Neural cell (in vitro differentiated cells): ENCODE measurements around the gene COL25A1. TPM values are rescaled to one million over a fixed set of nuclear protein-coding genes. Genes with fewer than 3 reads are reported as not detected.
A peak's percentile ranks its signal among the peaks of the same experiment; 100 is the strongest.

Experiments
- H2AFZ ChIP-seq: fragments of 200-600, 300-800 bp; sonication (generic), shearing (Covaris generic); 2 replicates; pipeline ENCODE4 v1.6.0; 2014; ENCODE audit warnings: low read depth, mild to moderate bottlenecking, antibody characterized with exemption, low read length, moderate library complexity
- H3F3A ChIP-seq: fragments of 200-600 bp; shearing (Covaris generic); 2 replicates; pipeline ENCODE4 v1.6.1; 2016; ENCODE audit warnings: mild to moderate bottlenecking, moderate library complexity, mixed read lengths, antibody characterized with exemption, low read length; ENCODE audit not compliant: insufficient read depth, poor library complexity, severe bottlenecking
- H3K27ac ChIP-seq: fragments of 200-600, 300-800 bp; sonication (generic), shearing (Covaris generic); 2 replicates; pipeline ENCODE4 v1.5.1; 2014; ENCODE audit warnings: mild to moderate bottlenecking, low read length, moderate library complexity
- H3K27me3 ChIP-seq: fragments of 300-800, 200-600 bp; sonication (generic), shearing (Covaris generic); 2 replicates; pipeline ENCODE4 v1.6.0; 2014; ENCODE audit warnings: mild to moderate bottlenecking, low read depth, low read length, moderate library complexity; ENCODE audit not compliant: insufficient read depth
- H3K36me3 ChIP-seq: fragments of 300-800, 200-600 bp; sonication (generic), shearing (Covaris generic); 2 replicates; pipeline ENCODE4 v1.5.1; 2014; ENCODE audit warnings: mild to moderate bottlenecking, antibody characterized with exemption, low read length, moderate library complexity; ENCODE audit not compliant: insufficient read depth
- H3K4me2 ChIP-seq: fragments of 300-800, 200-600 bp; sonication (generic), shearing (Covaris generic); 2 replicates; pipeline ENCODE4 v1.6.0; 2014; ENCODE audit warnings: mild to moderate bottlenecking, low read length
- H3K4me3 ChIP-seq: fragments of 300-800, 200-600 bp; sonication (generic), shearing (Covaris generic); 2 replicates; pipeline ENCODE4 v1.5.1; 2014; ENCODE audit warnings: mild to moderate bottlenecking, low read length, moderate library complexity
- H3K79me2 ChIP-seq: fragments of 200-600 bp; shearing (Covaris generic); replicated peaks from 2 replicates; pipeline ENCODE4 v1.6.0; 2014; ENCODE audit warnings: mild to moderate bottlenecking, low read length, moderate library complexity; ENCODE audit not compliant: insufficient read depth
- H3K9ac ChIP-seq: fragments of 300-800, 200-600 bp; sonication (generic), shearing (Covaris generic); 2 replicates; pipeline ENCODE4 v1.6.1; 2016; ENCODE audit warnings: mild to moderate bottlenecking, low read length, mixed read lengths
- H3K9me2 ChIP-seq: fragments of 200-600 bp; shearing (Covaris generic); 2 replicates; pipeline ENCODE4 v1.6.1; 2016; ENCODE audit warnings: mild to moderate bottlenecking, low read length, mixed read lengths; ENCODE audit not compliant: insufficient read depth
- H3K9me3 ChIP-seq: fragments of 200-600, 300-800 bp; sonication (generic), shearing (Covaris generic); 2 replicates; pipeline ENCODE4 v1.6.1; 2016; ENCODE audit warnings: mild to moderate bottlenecking, mixed run types, low read length, moderate library complexity, mixed read lengths
- H4K20me1 ChIP-seq: fragments of 200-600 bp; shearing (Covaris generic); 2 replicates; pipeline ENCODE4 v1.6.1; 2016; ENCODE audit warnings: mild to moderate bottlenecking, mixed run types; ENCODE audit not compliant: insufficient read depth
- EP300 ChIP-seq: fragments of 450-650 bp; conservative IDR thresholded peaks from 2 replicates; pipeline ENCODE4 v1.6.1; 2014; ENCODE audit warnings: antibody characterized with exemption, mild to moderate bottlenecking, moderate library complexity; ENCODE audit not compliant: poor library complexity, severe bottlenecking
- EZH2 ChIP-seq: fragments of 200-600, 300-800 bp; shearing (Covaris generic), sonication (generic); IDR thresholded peaks from 2 replicates; pipeline ENCODE4 v1.6.1; 2014; ENCODE audit warnings: antibody characterized with exemption, low read length, borderline replicate concordance, mild to moderate bottlenecking; ENCODE audit not compliant: insufficient read depth, poor library complexity, severe bottlenecking
- MXI1 ChIP-seq: fragments of 450-650 bp; conservative IDR thresholded peaks from 2 replicates; pipeline ENCODE4 v1.6.1; 2014; ENCODE audit warnings: antibody characterized with exemption, mild to moderate bottlenecking; ENCODE audit not compliant: poor library complexity, severe bottlenecking
- POLR2AphosphoS5 ChIP-seq: IDR thresholded peaks from 2 replicates; pipeline ENCODE4 v1.6.1; 2012
- RAD21 ChIP-seq: fragments of 450-650 bp; conservative IDR thresholded peaks from 2 replicates; pipeline ENCODE4 v1.6.1; 2014; ENCODE audit warnings: antibody characterized with exemption, mild to moderate bottlenecking, moderate library complexity
- SMC3 ChIP-seq: fragments of 450-650 bp; conservative IDR thresholded peaks from 2 replicates; pipeline ENCODE4 v1.6.1; 2014; ENCODE audit warnings: antibody characterized with exemption, mild to moderate bottlenecking, moderate library complexity; ENCODE audit not compliant: poor library complexity
- TAF1 ChIP-seq: IDR thresholded peaks from 2 replicates; pipeline ENCODE4 v1.6.1; 2012; ENCODE audit warnings: low read depth
- polyA minus RNA-seq: library from RNA; depleted of rRNA, polyadenylated mRNA; stranded (reverse); fragments of >200 nt; gene quantifications from 2 replicates; pipeline ENCODE4 v1.2.3, GENCODE V29; 2014
- polyA plus RNA-seq: library from polyadenylated mRNA; depleted of rRNA; stranded (reverse); fragments of >200 nt; gene quantifications from 2 replicates; pipeline ENCODE4 v1.2.3, GENCODE V29; 2014
- TF ChIP-seq, protein P1 (sequence below): IDR thresholded peaks from 2 replicates; pipeline ENCODE4 v1.6.1; 2012; ENCODE audit warnings: borderline replicate concordance
- TF ChIP-seq, protein P2 (sequence below): fragments of 450-650 bp; IDR thresholded peaks from 2 replicates; pipeline ENCODE4 v1.5.1; 2014; ENCODE audit warnings: antibody characterized with exemption, mild to moderate bottlenecking, moderate library complexity; ENCODE audit not compliant: poor library complexity, severe bottlenecking

The COL25A1 gene
- polyA plus RNA-seq (31.9 and 32.3 TPM in 2 replicates), polyA minus RNA-seq (48.4 and 49.2 TPM in 2 replicates)

DNA sequence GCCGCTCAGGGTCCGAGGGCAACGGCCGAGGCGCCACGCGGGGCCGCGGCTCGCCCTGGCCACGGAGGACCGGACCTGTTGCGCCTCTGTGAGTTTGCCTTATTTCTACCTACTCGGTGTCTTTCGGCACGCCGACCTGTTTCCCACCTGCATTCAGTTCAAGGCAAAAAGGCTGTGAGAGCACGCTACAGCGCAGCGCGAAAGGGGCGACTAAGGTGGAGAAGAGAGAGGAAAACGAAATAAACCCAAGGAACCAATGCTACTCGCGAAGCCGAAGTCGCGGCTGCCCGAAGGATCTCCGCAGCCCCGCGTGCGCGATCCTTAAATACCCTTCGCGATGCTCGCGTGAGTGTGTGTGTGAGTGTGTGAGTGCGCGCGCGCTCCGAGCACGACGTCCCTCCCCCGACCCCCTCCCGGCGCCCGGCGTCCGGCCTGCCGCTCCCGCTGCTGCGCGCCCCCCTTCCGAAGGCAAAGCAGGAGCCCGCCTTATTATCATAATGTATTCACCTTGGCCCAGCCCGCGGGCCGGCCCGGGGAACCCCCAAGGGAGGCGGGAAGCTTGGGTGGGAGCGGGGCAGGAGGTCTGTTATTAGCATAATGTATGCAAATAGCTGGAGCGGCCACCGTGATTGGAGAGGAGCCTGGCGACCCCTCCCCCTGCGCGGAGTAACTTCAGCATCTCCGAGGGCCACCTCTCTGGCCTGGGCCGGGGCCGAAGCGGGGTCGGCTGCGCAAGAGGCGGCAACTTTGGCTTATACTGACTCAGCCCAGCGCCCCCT lies at the start of gene COL25A1:
Gene COL25A1 (minus strand): TSS at position 298 of the 779 bp plus-strand sequence.
- Histone ChIP-seq H3F3A (no peaks in the 10 kb centered on the region), H3K9me2 (no peaks in the 10 kb centered on the region), H3K36me3 (no peaks in the 10 kb centered on the region), H3K27ac (no peak within 1 kb of the TSS), H3K79me2 (no peaks in the 10 kb centered on the region), H3K9me3 (no peaks in the 10 kb centered on the region), H3K27me3 (peaks cover 33% of the 10 kb centered on the region), H3K4me3 (peak within 1 kb of the TSS; percentile 94), H3K4me2 (peak within 1 kb of the TSS; percentile 82), H2AFZ (no peak within 1 kb of the TSS), H4K20me1 (no peaks in the 10 kb centered on the region), H3K9ac (peak within 1 kb of the TSS; percentile 60)
- TF ChIP-seq, protein P1, sequence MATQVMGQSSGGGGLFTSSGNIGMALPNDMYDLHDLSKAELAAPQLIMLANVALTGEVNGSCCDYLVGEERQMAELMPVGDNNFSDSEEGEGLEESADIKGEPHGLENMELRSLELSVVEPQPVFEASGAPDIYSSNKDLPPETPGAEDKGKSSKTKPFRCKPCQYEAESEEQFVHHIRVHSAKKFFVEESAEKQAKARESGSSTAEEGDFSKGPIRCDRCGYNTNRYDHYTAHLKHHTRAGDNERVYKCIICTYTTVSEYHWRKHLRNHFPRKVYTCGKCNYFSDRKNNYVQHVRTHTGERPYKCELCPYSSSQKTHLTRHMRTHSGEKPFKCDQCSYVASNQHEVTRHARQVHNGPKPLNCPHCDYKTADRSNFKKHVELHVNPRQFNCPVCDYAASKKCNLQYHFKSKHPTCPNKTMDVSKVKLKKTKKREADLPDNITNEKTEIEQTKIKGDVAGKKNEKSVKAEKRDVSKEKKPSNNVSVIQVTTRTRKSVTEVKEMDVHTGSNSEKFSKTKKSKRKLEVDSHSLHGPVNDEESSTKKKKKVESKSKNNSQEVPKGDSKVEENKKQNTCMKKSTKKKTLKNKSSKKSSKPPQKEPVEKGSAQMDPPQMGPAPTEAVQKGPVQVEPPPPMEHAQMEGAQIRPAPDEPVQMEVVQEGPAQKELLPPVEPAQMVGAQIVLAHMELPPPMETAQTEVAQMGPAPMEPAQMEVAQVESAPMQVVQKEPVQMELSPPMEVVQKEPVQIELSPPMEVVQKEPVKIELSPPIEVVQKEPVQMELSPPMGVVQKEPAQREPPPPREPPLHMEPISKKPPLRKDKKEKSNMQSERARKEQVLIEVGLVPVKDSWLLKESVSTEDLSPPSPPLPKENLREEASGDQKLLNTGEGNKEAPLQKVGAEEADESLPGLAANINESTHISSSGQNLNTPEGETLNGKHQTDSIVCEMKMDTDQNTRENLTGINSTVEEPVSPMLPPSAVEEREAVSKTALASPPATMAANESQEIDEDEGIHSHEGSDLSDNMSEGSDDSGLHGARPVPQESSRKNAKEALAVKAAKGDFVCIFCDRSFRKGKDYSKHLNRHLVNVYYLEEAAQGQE, result no peak
- TF ChIP-seq MXI1 (peak; percentile 56), TAF1 (no peak), POLR2AphosphoS5 (peak; percentile 41), EP300 (no peak), RAD21 (peak; percentile 28), EZH2 (no peak), SMC3 (peak; percentile 39)
- TF ChIP-seq, protein P2, sequence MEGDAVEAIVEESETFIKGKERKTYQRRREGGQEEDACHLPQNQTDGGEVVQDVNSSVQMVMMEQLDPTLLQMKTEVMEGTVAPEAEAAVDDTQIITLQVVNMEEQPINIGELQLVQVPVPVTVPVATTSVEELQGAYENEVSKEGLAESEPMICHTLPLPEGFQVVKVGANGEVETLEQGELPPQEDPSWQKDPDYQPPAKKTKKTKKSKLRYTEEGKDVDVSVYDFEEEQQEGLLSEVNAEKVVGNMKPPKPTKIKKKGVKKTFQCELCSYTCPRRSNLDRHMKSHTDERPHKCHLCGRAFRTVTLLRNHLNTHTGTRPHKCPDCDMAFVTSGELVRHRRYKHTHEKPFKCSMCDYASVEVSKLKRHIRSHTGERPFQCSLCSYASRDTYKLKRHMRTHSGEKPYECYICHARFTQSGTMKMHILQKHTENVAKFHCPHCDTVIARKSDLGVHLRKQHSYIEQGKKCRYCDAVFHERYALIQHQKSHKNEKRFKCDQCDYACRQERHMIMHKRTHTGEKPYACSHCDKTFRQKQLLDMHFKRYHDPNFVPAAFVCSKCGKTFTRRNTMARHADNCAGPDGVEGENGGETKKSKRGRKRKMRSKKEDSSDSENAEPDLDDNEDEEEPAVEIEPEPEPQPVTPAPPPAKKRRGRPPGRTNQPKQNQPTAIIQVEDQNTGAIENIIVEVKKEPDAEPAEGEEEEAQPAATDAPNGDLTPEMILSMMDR, result no peak

DNA sequence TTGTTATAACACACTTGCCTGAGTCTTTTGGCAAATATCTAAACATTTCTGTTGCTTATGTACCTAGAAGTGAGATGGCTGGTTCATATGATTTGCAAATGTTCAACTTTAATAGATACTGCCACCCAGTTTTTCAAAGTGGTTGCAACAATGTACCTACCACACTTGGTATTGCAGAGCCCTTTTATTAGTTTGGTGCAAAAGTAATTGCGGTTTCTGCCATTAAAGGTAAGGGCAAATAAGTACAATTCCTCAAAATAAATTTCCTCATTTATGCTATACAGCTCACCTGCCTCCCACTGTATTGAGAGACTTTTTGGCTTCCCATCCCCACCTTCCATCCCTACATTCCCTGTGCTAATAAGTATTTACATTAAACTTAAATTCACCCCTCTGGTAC lies 47.7 kb upstream of the COL25A1 start:
- Histone ChIP-seq H3K4me2 (no peak overlapping the region), H3K79me2 (no peaks in the 10 kb centered on the region), H2AFZ (no peak overlapping the region), H3K9me3 (no peaks in the 10 kb centered on the region), H3K27ac (no peak overlapping the region), H3K9ac (no peak overlapping the region), H3F3A (no peaks in the 10 kb centered on the region), H3K4me3 (no peak overlapping the region), H4K20me1 (no peaks in the 10 kb centered on the region), H3K27me3 (no peaks in the 10 kb centered on the region), H3K36me3 (no peaks in the 10 kb centered on the region), H3K9me2 (no peaks in the 10 kb centered on the region)
- TF ChIP-seq SMC3 (no peak), RAD21 (no peak), EZH2 (no peak), EP300 (no peak), TAF1 (no peak), MXI1 (no peak), POLR2AphosphoS5 (no peak)
- TF ChIP-seq, protein P1, result no peak
- TF ChIP-seq, protein P2, result no peak
